ENCODE data around the gene TMX2. TPM values are rescaled to one million over a fixed set of nuclear protein-coding genes. Genes with fewer than 3 reads are reported as not detected.

The TMX2 gene
- total RNA-seq, 3 donors from 2014 or later = 126 to 137 (median 137) TPM

DNA sequence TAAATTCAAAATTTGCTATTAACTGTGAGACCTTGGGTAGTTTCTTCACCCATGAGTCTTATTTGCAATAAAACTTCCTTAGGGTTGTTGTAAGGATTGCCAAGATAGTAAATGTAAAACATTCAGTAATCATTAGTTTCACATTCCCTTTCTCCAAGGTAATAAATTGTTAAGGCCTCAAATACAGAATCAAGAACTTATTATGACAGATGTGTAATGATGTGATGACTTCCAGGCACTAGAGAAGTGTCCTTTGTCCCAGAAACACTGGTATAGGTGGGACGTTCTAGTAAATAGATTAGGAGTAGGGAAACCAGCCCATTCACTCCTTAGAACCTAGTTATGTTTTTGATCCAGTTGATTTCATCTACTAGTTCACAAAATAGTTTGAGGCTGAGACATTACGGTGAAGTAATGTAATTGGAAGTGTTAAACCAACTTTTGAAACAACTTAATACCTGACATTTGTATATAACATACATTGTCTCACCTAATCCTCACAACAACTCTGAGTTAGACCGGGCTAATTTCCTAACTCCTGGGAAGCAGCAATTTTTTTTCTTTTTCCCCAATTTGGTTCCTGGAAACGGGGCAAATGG, 74.7 kb downstream of the TMX2 start:
- Mint-ChIP-seq H3K27me3 (ENCODE audit: low read depth) (no peaks in the 10 kb centered on the region), H3K4me1 (ENCODE audit: low read depth) (peaks cover 14% of the 10 kb centered on the region), H3K4me3 (no peak overlapping the region), H3K9me3 (no peaks in the 10 kb centered on the region), H3K36me3 (ENCODE audit: insufficient read depth) (no peaks in the 10 kb centered on the region)
- DNase-seq (no peak), ATAC-seq (no peak)

- Mint-ChIP-seq H3K9me3 (no peaks in the 10 kb centered on the region), H3K4me3 (no peak overlapping the region), H3K36me3 (ENCODE audit: insufficient read depth) (no peaks in the 10 kb centered on the region), H3K27me3 (ENCODE audit: low read depth) (no peaks in the 10 kb centered on the region), H3K4me1 (ENCODE audit: low read depth) (peaks cover 23% of the 10 kb centered on the region)
- ATAC-seq (no peak), DNase-seq (no peak)
These were observed 75.7 kb downstream of the TMX2 start for GRCh38 chr11:57787920-57788702.

GRCh38 chr11:57788703-57789088, 76.3 kb downstream of the TMX2 start:
- H3K4me3 Mint-ChIP-seq = no peak overlapping the region
- DNase-seq = no peak
- H3K4me1 Mint-ChIP-seq (ENCODE audit: low read depth) = peaks cover 29% of the 10 kb centered on the region
- H3K27me3 Mint-ChIP-seq (ENCODE audit: low read depth) = no peaks in the 10 kb centered on the region
- no peaks in the 10 kb centered on the region for H3K36me3 Mint-ChIP-seq (ENCODE audit: insufficient read depth)
- H3K9me3 Mint-ChIP-seq = no peaks in the 10 kb centered on the region
- ATAC-seq = no peak

Other genes starting within 250 kb of the TMX2 start
- gene SLC43A1, start 196.9 kb upstream of the TMX2 start, total RNA-seq = 10 to 100 TPM; 15.5 to 20.3 (median 18.3) TPM
- 100 to 1,000 TPM; 152 to 189 (median 154) TPM for gene TIMM10, start 181.8 kb upstream of the TMX2 start, total RNA-seq
- not detected for gene SMTNL1, start 175.0 kb upstream of the TMX2 start, total RNA-seq
- gene UBE2L6, start 144.9 kb upstream of the TMX2 start, total RNA-seq = 100 to 1,000 TPM; 117 to 136 (median 122) TPM
- gene SERPING1, start 114.9 kb upstream of the TMX2 start, total RNA-seq = 1 to 10 TPM in 2 of 3 donors, under 1 TPM in 1; 0.55 to 2.1 (median 1.7) TPM
- under 1 TPM in 1 of 3 donors, not detected in 2; 0.05 TPM for gene YPEL4, start 62.7 kb upstream of the TMX2 start, total RNA-seq
- 10 to 100 TPM; 21.6 to 24.6 (median 22.0) TPM for gene CLP1, start 54.8 kb upstream of the TMX2 start, total RNA-seq
- 10 to 100 TPM; 65.0 to 78.1 (median 73.8) TPM for gene ZDHHC5, start 44.5 kb upstream of the TMX2 start, total RNA-seq
- 10 to 100 TPM; 23.2 to 26.3 (median 24.4) TPM for gene MED19, start 378 bp upstream of the TMX2 start, total RNA-seq
- gene SELENOH, start 28.9 kb downstream of the TMX2 start, total RNA-seq = 100 to 1,000 TPM; 231 to 290 (median 260) TPM
- gene BTBD18, start 39.2 kb downstream of the TMX2 start, total RNA-seq = not detected
- gene CTNND1, start 49.2 kb downstream of the TMX2 start, total RNA-seq = 1 to 10 TPM; 4.9 to 6.3 (median 5.4) TPM